ENCODE results near the gene RNF212.
A peak's percentile ranks its signal among the peaks of the same experiment; 100 is the strongest.

Gene RNF212

DNA sequence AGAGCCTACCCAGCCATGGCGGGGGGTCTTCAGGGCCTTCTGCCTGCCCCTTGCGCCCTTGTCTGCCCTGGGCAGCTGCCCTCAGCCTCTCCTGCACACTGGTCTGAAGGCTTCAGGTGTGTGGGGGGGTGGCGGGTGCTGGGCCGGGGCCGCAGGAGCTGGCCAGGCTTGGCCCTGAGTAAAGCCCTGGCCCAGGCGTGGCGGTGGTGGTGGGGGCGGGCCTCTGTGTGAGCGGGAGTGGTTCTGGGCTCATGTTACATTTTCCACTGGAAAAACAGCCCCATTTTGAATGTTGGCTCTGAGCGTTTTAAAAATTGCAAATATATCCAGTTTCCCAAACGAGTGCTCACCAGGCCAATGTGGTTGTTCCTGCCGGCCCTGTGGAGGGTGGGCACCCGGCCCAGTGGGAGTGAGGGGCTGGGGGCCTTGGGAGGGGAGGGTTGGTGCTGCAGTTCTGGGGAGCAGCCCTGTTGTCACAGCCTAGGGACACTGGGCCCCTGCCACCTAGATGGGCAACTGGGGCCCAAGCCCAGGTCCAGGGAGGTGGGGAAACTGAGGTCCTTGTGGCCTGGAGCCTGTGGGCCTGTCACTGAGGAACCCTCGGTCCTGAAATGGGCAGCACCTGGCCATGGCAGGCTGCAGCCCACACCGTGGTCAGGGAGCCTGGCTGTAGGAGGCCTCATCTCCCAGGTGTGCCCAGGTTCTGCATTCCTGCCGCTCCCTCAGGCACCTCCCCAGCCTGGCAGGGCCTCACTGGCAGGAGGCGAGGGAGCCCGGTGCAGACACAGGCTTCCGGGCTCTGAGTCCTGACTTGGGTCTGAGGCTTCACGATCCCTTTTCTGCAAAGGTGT is 73.6 kb downstream of the RNF212 start:
- TF ChIP-seq, protein P1, sequence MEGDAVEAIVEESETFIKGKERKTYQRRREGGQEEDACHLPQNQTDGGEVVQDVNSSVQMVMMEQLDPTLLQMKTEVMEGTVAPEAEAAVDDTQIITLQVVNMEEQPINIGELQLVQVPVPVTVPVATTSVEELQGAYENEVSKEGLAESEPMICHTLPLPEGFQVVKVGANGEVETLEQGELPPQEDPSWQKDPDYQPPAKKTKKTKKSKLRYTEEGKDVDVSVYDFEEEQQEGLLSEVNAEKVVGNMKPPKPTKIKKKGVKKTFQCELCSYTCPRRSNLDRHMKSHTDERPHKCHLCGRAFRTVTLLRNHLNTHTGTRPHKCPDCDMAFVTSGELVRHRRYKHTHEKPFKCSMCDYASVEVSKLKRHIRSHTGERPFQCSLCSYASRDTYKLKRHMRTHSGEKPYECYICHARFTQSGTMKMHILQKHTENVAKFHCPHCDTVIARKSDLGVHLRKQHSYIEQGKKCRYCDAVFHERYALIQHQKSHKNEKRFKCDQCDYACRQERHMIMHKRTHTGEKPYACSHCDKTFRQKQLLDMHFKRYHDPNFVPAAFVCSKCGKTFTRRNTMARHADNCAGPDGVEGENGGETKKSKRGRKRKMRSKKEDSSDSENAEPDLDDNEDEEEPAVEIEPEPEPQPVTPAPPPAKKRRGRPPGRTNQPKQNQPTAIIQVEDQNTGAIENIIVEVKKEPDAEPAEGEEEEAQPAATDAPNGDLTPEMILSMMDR (IDR thresholded peaks at IDR 0.05; ENCODE audit: low read depth, low read length), result no peak
- in situ Hi-C loops (cut with HindIII; ENCODE audit: low sequenced_read_pairs), result no loop called here
- peak; percentile 61 for DNase-seq (ENCODE audit: low read depth, low spot score)
- H3K4me3 ChIP-seq (ENCODE audit: low read depth, low read length), result no peak overlapping the region

GRCh38 chr4:1038948-1039492 is 74.3 kb downstream of the RNF212 start:
- DNase-seq (ENCODE audit: low read depth, low spot score), result no peak
- TF ChIP-seq, protein P1 (IDR thresholded peaks at IDR 0.05; ENCODE audit: low read depth, low read length), result no peak
- in situ Hi-C loops (cut with HindIII; ENCODE audit: low sequenced_read_pairs), result no loop called here
- H3K4me3 ChIP-seq (ENCODE audit: low read depth, low read length), result no peak overlapping the region

GRCh38 chr4:1036976-1037810 is 76.2 kb downstream of the RNF212 start:
- no peak overlapping the region for H3K4me3 ChIP-seq (ENCODE audit: low read depth, low read length)
- TF ChIP-seq, protein P1 (IDR thresholded peaks at IDR 0.05; ENCODE audit: low read depth, low read length), result no peak
- in situ Hi-C loops (cut with HindIII; ENCODE audit: low sequenced_read_pairs), result no loop called here
- DNase-seq (ENCODE audit: low read depth, low spot score), result no peak

- no peak for DNase-seq (ENCODE audit: low read depth, low spot score)
- in situ Hi-C loops (cut with HindIII; ENCODE audit: low sequenced_read_pairs), result no loop called here
- TF ChIP-seq, protein P1 (IDR thresholded peaks at IDR 0.05; ENCODE audit: low read depth, low read length), result no peak
- H3K4me3 ChIP-seq (ENCODE audit: low read depth, low read length), result no peak overlapping the region
Measured at GRCh38 chr4:1036095-1036494, 77.3 kb downstream of the RNF212 start.

DNA sequence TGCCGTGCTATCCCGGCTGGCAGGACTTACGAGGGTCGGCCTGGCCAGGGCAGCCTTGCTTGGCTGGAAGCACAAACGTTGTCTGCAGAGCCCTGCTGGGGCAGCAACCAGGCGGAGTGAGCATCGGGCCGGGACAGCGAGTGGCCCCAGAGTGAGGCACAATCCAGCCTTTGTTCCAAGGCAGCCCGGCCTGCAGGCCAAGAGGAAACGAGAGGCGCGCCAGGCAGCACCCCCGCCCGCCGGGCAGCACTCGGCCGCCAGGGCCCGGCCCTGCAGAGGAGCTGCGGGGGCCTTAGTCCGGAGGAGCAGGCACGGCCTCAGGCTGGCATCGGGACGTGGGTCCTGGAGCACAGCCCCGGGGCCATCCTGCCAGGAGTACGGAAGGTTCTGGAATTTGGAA is 77.9 kb downstream of the RNF212 start:
- no peak for DNase-seq (ENCODE audit: low read depth, low spot score)
- in situ Hi-C loops (cut with HindIII; ENCODE audit: low sequenced_read_pairs), result no loop called here
- TF ChIP-seq, protein P1 (IDR thresholded peaks at IDR 0.05; ENCODE audit: low read depth, low read length), result no peak
- H3K4me3 ChIP-seq (ENCODE audit: low read depth, low read length), result no peak overlapping the region

DNA sequence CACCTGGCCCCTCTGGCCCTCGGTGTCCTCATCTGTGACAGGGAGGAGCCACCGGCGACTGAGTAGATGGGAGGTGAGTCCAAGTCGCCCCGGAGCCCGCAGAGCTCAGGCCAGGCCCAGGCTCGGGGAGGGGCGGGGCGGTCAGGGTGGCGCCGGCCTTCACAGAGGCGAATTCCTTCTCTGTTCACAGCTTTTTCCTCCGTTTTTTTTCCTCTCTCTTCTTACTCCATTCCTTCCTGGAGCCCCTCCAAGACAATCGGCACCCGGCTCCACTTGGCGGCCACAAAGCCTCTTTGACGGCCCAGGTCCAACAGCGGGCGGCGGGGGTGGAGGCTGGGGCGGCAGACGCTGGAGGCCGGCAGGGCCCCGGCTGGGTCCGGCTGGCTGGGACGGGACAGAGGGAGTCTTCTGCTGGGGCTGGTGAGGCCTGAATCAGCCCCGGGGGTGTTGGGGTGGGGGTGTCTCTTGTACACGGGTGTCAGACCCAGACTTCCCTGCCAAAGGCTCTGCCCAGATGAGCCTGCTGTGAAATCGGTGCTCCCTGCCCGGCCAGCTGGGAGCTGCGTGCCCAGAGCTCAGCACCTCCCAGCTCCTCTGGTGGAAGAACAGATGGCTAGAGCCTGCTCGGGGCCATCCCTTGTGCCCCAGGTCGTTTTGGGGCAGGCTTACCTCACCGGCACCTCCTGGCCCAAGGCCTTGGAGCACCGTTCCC is 79.4 kb downstream of the RNF212 start:
- TF ChIP-seq, protein P1 (IDR thresholded peaks at IDR 0.05; ENCODE audit: low read depth, low read length), result no peak
- peak; percentile 73 for DNase-seq (ENCODE audit: low read depth, low spot score)
- H3K4me3 ChIP-seq (ENCODE audit: low read depth, low read length), result no peak overlapping the region
- in situ Hi-C loops (cut with HindIII; ENCODE audit: low sequenced_read_pairs), result no loop called here
